SHP77 (cell line): Measurements from ENCODE around the gene IL17RA.
"Not testable (repeated sequence)": the region's sequence is repeated elsewhere in the genome, so short reads cannot be mapped to it uniquely, and the experiment has no call there.

ENCODE experiments used
- DNase-seq, 2 experiments: peaks; one replicate each; lab custom pipeline; 2025; lab: John Stamatoyannopoulos, UW

The IL17RA gene, protein sequence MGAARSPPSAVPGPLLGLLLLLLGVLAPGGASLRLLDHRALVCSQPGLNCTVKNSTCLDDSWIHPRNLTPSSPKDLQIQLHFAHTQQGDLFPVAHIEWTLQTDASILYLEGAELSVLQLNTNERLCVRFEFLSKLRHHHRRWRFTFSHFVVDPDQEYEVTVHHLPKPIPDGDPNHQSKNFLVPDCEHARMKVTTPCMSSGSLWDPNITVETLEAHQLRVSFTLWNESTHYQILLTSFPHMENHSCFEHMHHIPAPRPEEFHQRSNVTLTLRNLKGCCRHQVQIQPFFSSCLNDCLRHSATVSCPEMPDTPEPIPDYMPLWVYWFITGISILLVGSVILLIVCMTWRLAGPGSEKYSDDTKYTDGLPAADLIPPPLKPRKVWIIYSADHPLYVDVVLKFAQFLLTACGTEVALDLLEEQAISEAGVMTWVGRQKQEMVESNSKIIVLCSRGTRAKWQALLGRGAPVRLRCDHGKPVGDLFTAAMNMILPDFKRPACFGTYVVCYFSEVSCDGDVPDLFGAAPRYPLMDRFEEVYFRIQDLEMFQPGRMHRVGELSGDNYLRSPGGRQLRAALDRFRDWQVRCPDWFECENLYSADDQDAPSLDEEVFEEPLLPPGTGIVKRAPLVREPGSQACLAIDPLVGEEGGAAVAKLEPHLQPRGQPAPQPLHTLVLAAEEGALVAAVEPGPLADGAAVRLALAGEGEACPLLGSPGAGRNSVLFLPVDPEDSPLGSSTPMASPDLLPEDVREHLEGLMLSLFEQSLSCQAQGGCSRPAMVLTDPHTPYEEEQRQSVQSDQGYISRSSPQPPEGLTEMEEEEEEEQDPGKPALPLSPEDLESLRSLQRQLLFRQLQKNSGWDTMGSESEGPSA

DNA sequence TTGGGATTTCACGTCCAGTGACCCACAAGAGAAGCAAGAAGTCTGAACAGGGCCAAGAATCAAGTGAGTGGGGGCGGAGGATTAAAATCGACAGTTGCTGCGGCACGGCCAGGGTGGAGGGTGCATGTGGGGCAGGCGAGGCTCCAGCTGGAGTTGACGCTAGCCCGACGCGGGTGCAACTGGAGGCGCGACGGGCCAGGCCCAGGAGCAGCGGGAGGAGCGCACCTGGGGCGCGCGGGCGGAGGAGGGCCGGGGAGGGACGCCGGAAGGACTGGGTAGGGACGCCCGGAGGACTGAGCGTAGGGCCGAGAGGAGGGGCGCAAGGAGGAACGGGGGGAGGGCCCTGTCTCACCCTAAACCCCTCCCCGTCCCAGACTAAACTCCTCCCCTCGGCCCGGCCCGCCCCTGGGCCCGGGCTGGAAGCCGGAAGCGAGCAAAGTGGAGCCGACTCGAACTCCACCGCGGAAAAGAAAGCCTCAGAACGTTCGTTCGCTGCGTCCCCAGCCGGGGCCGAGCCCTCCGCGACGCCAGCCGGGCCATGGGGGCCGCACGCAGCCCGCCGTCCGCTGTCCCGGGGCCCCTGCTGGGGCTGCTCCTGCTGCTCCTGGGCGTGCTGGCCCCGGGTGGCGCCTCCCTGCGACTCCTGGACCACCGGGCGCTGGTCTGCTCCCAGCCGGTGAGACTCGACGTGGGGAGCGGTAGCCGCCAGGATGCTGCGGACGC, at the start of gene IL17RA:
Gene IL17RA (plus strand): TSS at position 447 of the 723 bp plus-strand sequence. CDS start 92 bp downstream, at position 539.
- DNase-seq = peak; percentile 75 to 88

DNA sequence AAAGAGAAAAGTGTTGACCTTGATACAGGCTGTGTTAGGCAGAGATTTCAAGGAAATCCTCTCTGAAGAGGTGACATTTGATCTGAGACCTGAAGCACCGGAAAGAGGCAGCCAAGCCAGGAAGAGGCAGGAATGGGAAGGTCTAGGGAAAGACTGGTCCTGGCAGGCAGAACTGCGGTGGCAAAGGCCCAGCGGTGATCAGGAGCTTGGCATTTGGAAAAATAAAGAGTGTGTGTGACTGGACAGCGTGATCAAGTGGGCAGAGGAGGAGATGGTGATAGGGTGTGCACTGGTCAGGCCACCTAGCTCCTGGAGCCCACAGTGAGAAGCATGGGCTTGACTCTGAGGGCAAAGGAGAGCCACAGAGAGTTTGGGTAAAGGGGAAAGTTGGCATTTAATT, 49.6 kb upstream of the IL17RA start:
- DNase-seq = peak in 1 of 2 experiments; percentile 32

DNA sequence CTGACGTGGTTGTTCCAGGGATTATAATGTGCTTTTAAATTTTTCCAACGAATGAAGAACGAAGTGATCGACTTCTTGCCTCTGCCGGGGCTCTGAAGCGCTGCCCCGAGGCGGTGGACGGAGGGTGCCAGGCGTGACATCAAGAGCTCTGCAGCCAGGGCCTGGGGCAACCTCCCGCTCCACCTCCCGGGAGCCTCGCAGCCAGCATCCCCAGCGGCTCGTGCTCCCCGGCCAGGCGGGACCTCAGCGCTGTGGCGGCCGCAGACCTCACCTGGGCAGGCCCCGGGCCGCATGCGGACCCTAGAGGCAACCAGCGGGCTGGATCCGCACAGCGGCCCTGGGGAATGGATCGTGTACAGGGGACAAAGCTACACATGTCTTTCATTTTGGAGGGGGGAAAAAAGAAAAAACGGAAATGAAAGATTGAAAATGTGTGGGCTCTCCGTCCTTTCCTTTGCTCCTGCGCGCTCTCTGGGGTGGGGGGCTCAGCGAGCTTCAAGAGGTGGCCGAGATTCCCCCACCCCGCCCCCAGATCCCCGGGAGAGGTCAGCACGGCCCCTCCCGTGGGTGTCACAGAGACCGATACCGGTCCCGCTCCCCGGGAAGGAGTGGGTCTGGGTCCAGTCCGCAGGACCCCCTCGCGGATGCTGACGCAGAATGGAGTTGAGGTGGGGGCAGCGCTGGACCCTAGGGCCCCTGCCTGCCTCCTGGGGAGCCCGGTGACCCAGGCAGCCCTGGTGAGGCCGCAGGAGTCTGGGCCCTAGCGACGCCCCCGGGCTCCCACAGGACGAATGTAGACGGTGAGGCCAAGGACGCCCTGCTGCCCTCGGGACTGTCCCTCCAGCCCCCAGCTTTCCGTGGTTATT, 48.6 kb upstream of the IL17RA start:
- not testable (repeated sequence) for DNase-seq

DNA sequence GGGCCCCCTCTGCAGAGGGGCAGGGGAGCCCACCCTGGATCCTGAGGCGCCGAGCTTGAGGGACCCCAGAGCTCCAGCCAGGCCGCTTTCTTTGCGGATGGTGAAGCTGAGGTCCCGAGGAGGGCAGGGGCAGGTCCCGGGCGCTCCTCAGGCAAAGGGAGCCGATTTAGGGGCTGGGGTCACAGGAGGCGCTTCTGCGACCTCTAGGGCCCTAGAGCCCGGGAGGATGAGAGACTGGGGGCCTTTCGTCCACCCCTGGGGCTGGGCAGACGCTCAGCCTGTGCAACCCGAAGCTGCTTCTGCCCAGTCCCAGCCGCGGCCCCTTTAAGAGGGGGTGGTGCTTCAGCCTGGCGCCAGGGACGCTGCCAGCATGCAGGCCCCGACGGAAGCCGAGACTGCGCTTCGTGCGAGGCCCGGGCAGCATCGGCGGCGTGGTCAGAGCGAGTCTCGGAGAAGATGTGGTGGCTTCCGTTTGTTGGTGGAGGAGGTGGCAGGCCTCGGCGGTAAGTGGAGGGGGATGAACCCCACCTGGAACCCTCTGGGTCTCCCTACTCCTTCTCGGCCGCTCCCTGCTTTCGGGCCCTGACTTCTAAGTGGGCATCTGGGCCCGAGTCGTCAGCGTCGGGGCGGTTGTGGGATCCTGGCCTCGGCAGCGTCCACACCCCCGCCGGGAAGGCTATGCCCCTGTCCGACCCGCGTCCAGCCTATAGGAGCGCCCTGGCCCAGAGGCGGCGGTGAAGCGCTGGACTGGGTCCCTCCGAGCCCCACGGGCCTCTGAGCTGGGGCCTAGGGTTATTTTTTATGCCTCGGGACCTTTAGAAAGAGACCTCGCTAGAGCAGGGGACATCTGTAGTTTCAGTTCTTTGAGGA, 47.7 kb upstream of the IL17RA start:
- peak; percentile 35 to 42 for DNase-seq

DNA sequence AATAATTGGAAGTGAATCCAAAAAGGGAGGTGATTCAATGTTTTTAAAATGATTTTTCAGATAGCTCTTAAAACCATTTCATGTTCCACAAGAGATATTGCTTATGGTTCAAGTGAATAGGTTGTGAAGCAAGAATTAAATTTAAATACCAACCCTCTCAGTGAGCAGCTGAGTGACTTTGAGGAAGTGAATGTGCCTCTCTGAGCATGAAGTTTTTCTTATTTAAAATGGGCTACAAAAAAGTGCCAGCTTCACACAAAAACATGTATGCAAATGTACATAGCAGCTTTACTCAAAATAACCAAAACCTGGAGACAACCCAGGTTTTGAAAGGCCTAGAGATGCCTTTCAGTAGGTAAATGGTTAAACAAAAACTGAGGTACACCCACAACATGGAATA, 41.3 kb upstream of the IL17RA start:
- no peak for DNase-seq

DNA sequence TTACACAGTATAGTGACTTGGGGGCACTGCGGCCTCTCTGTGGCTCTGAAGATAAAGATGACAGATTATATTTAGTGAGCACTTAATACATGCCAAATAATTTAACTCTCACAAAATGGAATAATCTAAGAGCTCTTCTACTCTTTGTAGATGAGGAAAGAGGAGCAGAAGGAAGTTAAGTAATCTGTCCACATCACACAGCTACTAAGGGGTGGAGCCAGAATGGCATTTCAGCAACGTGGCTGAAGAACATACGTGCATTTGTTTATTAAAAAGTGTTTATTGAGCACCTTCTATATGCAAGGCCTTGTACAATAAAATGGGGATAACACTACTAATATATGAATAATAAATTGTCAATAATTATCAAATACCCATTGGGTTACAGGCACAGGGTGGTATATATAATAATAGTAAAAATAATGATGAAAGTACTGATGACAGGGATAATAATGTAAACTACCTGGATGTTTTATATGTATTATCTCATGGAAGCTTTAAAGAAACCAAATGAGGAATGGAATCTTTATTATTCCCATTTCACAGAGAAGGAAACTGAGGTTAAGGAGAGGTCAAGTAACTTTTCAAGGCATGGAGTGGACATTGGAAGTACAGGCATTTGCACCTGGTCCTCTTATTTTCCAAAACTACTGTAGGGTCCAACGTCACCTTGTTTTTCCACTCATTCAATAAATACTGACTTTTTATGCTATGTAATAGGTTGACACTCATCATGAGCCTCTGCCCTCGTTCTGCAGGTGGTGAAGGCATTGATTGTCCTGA, 38.0 kb upstream of the IL17RA start:
- no peak for DNase-seq

DNA sequence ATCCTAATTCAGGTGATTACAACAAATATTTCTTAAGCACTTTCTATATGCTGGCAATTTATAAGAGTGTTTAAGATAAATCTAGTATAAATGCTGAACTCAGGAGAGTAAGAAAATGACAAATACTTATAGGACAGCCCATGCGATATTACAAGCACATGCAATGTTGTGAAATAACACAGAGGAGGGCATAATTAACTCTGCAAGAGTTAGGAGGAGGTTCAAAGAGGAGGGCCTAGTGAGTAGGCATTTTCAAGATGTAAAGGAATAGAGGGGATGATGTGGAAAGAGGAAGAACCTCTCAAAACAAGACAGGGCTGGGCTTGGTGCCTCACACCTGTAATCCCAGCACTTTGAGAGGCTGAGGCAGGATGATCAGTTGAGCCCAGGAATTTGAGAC, 37.1 kb upstream of the IL17RA start:
- no peak for DNase-seq

DNA sequence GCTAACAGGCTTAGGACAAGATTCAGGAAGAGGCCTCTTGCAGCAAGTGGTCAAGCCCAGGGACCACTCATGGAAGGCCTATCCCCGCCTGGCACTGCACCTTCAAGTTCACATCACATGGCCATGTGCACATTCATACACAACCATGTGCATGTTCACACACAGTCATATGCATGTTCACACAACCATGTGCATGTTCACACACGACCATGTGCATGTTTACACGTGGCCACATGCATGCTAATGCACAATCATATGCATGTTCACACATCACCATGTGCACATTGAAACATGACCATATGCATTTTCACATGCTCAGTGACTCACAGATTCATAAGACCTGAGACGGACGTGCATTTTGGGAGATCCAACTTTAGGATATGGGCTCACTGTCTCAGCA, 28.7 kb upstream of the IL17RA start:
- DNase-seq = no peak

DNA sequence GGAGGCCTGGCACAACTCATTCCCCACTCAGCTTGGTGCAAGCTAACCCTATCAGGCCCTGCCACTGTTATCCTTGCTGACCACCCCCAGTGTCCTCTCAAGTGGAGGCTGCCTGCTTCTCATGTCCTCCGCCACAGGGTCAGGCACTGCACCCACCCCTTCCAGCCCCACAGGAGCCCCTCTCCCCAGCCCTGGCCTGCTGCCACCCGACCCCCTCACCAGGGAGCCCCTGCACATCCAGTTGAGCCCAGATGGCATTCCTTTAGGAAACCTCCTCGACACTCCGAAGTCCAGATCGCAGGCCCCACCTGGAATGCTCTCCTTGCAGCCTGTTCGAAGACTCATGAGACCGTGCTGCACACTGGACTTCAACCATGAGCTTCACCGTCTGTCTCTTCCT, 28.0 kb upstream of the IL17RA start:
- no peak for DNase-seq

DNA sequence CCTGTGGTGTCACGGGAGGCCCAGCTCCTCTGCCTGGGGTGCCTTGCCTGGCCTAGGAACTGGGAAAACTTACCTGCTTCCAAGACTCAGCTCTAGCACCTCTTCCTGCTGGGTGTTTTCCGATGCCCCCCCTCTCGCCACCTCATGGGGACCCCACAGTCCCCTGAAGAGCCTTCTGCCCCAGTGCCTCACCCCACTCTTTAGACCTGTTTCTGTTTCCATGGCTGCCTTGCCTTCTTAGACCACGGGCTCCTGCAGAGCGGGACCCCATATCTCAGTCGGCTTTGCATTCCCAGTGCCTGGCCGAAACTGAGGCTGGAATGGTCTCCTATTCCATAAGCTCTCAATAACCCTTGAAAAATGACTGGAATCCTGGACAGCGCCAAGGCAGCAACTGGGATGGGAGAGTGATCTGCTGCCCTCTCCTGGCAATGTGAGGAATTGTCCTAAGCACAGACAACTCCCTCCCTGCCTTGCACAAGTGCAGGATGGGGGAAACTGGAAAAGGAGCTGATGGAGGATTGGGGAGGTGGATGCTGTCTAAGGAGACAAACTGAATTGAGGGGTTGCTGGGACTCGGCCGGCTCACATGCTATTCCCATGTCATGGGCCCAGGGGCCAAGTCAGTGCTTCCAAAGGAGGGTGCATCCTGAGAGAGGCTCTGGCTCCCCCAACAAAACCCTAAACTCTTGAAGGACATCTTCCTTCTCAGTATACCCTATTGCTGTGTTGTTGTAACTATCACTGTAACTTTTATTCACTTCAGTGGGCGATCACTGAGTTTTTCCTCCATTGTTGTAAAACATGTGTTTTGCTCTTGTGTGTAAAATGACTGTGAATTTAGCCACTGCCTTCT, 26.6 kb upstream of the IL17RA start:
- peak; percentile 48 to 50 for DNase-seq

DNA sequence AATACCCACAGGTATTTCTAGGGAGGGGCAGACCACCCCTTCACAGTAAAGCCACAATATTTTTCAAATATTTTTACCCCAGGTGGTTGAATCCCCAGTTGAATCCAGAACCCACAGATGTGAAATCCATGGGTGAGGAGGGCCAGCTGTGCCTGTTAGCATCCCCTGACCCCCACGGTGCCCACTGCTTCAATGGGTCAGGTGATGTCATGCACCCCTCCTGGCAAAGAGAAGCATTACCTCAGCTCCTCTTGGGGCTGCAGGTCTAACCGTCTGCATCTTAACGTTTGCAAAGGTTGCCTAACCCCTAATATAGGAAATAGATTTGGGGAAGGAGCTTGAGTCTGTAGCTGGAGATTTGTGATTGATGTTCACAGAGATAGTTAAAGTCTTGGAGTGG, 24.7 kb upstream of the IL17RA start:
- no peak for DNase-seq

DNA sequence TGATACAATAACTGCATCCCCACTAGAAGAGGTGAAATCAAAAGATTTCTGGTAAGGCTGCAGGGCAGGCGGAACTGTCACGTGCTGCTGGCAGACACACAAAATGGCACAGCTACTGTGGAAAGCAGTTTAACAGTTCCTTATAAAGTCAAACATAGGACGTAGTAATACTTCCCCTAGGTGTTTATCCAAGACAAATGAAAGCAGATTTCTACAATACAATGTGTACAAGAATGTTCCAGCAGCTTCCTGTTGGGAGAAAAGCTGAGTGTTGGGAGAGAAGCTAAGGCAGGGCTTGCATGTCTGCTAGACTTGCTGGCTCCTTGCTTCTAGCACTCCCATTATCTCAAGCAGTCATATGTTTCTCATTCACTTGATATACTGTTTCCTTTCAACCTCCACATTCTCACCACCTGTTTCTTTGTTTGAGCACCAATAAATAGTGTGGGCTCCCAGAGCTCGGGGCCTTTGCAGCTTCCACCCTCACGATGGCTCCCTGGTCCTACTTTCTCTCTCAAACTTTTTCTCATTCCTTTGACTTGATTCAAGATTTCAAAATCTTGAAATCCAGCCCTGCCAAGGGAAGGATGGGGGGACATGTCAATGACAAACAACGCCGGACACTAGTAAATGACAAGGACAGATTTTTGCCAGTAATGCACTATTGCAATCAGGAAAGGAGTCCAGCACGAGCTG, 21.2 kb upstream of the IL17RA start:
- no peak for DNase-seq

DNA sequence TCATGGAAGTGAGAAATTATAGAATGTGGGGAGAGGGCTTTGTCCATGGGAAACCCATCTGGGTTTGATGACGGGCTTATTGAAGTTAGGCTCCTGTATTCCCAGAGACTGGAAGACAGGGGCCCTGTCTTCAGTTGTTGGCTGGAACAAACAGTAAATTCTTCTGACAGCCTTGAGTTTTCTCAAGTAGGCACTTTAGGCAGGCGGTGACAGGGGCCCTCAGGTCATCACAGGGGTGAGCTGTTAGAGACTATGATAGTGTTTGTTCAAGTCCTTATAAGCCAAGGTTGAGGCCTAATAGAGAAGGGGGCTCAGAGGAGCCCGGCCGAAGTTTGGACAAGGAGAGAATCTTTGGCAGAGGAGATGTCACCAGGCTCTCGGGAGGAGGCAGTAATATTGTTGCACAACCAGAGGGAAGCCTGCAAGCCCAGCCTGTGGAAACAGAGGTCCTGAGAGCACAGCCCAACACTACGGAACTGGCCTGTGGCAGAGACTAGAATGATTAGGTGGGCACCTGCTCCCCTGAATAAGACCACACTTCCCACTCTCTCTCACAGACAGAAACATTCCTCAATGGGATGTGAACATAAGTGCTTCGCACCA, 20.2 kb upstream of the IL17RA start:
- no peak for DNase-seq

DNA sequence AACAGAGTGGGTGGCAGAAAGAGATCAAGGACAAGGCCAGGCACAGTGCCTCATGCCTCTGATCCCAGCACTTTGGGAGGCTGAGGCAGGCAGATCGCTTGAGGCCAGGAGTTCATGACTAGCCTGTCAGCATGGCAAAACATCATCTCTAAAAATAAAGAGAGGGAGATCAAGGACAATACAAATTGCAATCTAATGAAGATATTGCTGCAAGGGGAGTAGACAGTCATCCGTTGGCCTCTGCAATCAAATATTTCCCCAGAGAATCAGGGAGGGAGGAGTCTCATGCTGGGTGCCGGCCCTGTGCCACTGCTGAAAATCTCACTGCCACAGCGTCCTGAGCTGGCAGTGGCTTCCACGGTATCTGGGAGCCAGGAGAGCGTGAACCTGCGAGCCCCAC, 19.4 kb upstream of the IL17RA start:
- no peak for DNase-seq

DNA sequence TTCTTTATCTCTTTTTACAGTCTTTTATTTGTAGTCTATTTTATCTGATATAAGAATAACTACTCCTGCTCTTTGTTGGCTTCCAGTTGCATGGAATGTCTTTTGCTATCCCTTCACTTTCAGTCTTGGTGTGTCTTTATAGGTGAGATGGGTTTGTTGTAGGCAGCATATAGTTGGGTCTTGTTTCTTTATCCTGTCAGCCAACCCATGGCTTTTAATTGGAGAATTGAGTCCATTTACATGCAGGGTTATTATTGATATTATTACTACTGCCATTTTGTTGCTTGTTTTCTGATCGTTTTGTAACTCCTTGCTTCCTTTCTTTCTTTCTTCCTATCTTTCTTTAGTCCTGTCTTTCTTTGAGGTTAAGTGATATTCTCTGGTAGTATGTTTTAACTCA, 11.9 kb upstream of the IL17RA start:
- DNase-seq = no peak

DNA sequence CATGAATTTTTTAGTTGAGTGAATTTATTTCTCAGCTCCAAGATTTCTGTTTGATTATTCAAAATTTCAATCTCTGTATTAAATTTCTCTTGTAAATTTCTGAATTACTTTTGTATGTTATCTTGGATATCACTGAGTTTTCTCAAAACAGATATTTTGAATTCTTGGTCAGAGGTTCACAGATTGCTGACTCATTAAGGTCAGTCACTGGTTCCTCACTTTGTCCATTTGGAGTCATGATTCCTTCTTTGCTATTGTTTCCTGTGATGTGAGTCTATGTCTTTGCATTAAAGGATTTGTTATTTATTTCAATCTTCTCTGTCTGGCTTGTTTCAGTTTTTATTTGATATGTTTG, 10.2 kb upstream of the IL17RA start:
- no peak for DNase-seq

DNA sequence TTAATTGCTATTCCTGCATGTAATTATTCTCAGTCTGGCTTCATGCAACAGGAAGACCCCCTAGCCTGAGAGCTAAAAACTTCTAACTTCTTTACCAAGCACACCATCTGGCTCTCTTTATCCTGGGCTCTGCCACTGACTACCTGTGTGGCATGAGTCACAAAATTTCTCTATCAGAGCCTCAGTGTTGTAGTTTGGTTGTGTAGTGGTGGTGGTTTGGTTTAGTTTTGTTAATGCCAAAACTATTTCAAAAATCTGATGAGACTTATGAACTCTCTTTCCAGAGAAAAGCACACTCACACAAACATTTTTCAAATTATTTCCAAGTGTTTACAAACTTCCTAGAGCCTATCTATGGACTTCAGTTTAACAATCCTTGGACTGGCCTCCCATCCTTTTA, 7.5 kb upstream of the IL17RA start:
- no peak for DNase-seq

DNA sequence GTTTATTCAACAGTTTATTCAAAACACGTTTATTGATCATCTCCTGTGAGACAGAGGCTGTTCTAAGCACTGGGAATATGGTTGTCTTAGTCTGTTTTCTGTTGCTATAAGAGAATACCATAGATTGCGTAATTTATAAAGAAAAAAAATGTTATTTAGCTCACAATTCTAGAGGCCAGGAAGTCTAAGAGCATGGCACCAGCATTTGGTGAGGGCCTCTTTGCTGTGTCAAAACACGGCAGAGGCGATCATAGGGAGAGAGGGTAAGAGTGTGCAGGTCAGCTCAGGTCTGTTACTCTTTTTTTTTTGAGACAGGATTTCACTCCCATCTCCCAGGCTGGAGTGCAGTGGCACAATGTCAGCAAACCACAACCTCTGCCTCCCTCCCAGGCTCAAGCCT, 5.2 kb upstream of the IL17RA start:
- no peak for DNase-seq
